ENCODE data around the gene SMAD6.

- TF ChIP-seq, protein P1, sequence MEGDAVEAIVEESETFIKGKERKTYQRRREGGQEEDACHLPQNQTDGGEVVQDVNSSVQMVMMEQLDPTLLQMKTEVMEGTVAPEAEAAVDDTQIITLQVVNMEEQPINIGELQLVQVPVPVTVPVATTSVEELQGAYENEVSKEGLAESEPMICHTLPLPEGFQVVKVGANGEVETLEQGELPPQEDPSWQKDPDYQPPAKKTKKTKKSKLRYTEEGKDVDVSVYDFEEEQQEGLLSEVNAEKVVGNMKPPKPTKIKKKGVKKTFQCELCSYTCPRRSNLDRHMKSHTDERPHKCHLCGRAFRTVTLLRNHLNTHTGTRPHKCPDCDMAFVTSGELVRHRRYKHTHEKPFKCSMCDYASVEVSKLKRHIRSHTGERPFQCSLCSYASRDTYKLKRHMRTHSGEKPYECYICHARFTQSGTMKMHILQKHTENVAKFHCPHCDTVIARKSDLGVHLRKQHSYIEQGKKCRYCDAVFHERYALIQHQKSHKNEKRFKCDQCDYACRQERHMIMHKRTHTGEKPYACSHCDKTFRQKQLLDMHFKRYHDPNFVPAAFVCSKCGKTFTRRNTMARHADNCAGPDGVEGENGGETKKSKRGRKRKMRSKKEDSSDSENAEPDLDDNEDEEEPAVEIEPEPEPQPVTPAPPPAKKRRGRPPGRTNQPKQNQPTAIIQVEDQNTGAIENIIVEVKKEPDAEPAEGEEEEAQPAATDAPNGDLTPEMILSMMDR (IDR thresholded peaks at IDR 0.05; ENCODE audit: poor library complexity): no peak
- TF ChIP-seq EZH2 (IDR thresholded peaks at IDR 0.05; ENCODE audit: borderline replicate concordance) (no peak), EZH2phosphoT487 (IDR thresholded peaks at IDR 0.05; ENCODE audit: low read depth, severe bottlenecking, unreplicated experiment) (no peak)
Measured at GRCh38 chr15:66724732-66725463, 22.9 kb downstream of the SMAD6 start.

All from hepatocyte (in vitro differentiated cells).